A549 (cell line): ENCODE measurements around the gene EIF5A2. TPM values are rescaled to one million over a fixed set of nuclear protein-coding genes. Genes with fewer than 3 reads are reported as not detected.

Experiments
- ATAC-seq, 2 experiments: fragments of 200-7000 bp in 1 of 2; fragments of >200 bp in 1 of 2; cut with Nextera tagmentation in 1 of 2; cut with Tn5 transposase in 1 of 2; 3 replicates each; pipeline versions ENCODE4 v1.8.0 to v1.9.1; 2018 to 2020; ENCODE audit warnings: mild to moderate bottlenecking in 1 of 2, moderate library complexity in 1 of 2
- CTCF ChIA-PET: fragments of 300-600 bp; sonication (Branson Sonifier 250); formaldehyde crosslinking; extraction: SDS; loops from one replicate; lab custom pipeline; 2021; ENCODE audit warnings: antibody characterized with exemption, inconsistent platforms; lab: Yijun Ruan, JAX
- POLR2A ChIA-PET: fragments of 350-600 bp; formaldehyde crosslinking; extraction: SDS; loops from one replicate; lab custom pipeline; 2021; ENCODE audit warnings: antibody characterized with exemption, inconsistent platforms; lab: Yijun Ruan, JAX
- DNase-seq, 2 experiments: peaks; one replicate each; pipeline versions ENCODE4 v3.0.0 to v3.0.0-alpha.2; 2011 to 2016; ENCODE audit warnings: low read depth in 1 of 2, low spot score in 1 of 2
- FAIRE-seq: peaks from 2 replicates; lab custom pipeline; 2011; peaks lifted over from hg19 to GRCh38; lab: Jason Lieb, UNC
- H3K27ac ChIP-seq, 2 experiments: fragments of >200 bp; sonication (Bioruptor Twin); formaldehyde crosslinking; 3 replicates each; pipeline ENCODE4 v1.5.1; 2016 to 2017
- H3K4me1 ChIP-seq: fragments of >200 bp; sonication (Bioruptor Twin); formaldehyde crosslinking; 3 replicates; pipeline ENCODE4 v1.6.1; 2016
- H3K4me2 ChIP-seq: fragments of >200 bp; sonication (Bioruptor Twin); formaldehyde crosslinking; 3 replicates; pipeline ENCODE4 v1.6.1; 2016
- H3K4me3 ChIP-seq: fragments of >200 bp; sonication (Bioruptor Twin); formaldehyde crosslinking; 3 replicates; pipeline ENCODE4 v1.5.1; 2016
- H3K9me3 ChIP-seq: fragments of >200 bp; sonication (Bioruptor Twin); formaldehyde crosslinking; 3 replicates; pipeline ENCODE4 v1.6.1; 2016
- CTCF ChIP-seq: fragments of >200 bp; sonication (Bioruptor Twin); formaldehyde crosslinking; IDR thresholded peaks from 3 replicates; pipeline ENCODE4 v1.5.1; 2016
- EHF ChIP-seq: fragments of 250-450 bp; sonication (Bioruptor Pico); IDR thresholded peaks from 2 replicates; pipeline ENCODE4 v1.5.0; 2020; ENCODE audit warnings: mild to moderate bottlenecking
- EHMT2 ChIP-seq: fragments of 200-600 bp; sonication (generic); IDR thresholded peaks from 2 replicates; pipeline ENCODE4 v1.6.1; 2016; ENCODE audit warnings: antibody characterized with exemption, low read depth, mild to moderate bottlenecking, moderate library complexity
- ELK1 ChIP-seq: fragments of 150-350 bp; IDR thresholded peaks from 2 replicates; pipeline ENCODE4 v1.6.1; 2014; ENCODE audit warnings: low read depth, mild to moderate bottlenecking, low read length
- EP300 ChIP-seq, 2 experiments: fragments of >200 bp; sonication (Bioruptor Twin); formaldehyde crosslinking; IDR thresholded peaks; 2 replicates in 1 of 2; 3 replicates in 1 of 2; pipeline ENCODE4 v1.6.1; 2016 to 2017
- FOSB ChIP-seq: fragments of 250-450 bp; sonication (Bioruptor Pico); IDR thresholded peaks from 2 replicates; pipeline ENCODE4 v1.5.0; 2020; ENCODE audit warnings: mild to moderate bottlenecking, moderate library complexity
- GATA3 ChIP-seq: IDR thresholded peaks from 2 replicates; pipeline ENCODE4 v1.6.1; 2012; ENCODE audit warnings: borderline replicate concordance
- HDAC2 ChIP-seq: fragments of 200-600 bp; sonication (generic); IDR thresholded peaks from 2 replicates; pipeline ENCODE4 v1.6.1; 2016
- HEYL ChIP-seq: fragments of 250-450 bp; sonication (Bioruptor Pico); IDR thresholded peaks from 2 replicates; pipeline ENCODE4 v1.8.0; 2021; ENCODE audit warnings: mild to moderate bottlenecking, moderate library complexity
- JUNB ChIP-seq: fragments of >200 bp; sonication (Bioruptor Twin); formaldehyde crosslinking; IDR thresholded peaks from 2 replicates; pipeline ENCODE4 v1.6.1; 2016
- MAX ChIP-seq: IDR thresholded peaks from 2 replicates; pipeline ENCODE4 v1.6.1; 2012
- POLR2A ChIP-seq: IDR thresholded peaks from 2 replicates; pipeline ENCODE4 v1.6.1; 2012; ENCODE audit warnings: mild to moderate bottlenecking, low read length
- POLR2AphosphoS2 ChIP-seq: conservative IDR thresholded peaks from 2 replicates; pipeline ENCODE4 v1.6.1; 2012; ENCODE audit warnings: low read length, improper control_type of control experiment, inconsistent platforms
- RAD21 ChIP-seq, 2 experiments: fragments of >200 bp in 1 of 2; sonication (Bioruptor Twin) in 1 of 2; formaldehyde crosslinking in 1 of 2; IDR thresholded peaks in 1 of 2; conservative IDR thresholded peaks in 1 of 2; 2 replicates in 1 of 2; 3 replicates in 1 of 2; pipeline ENCODE4 v1.6.1; 2012 to 2018; ENCODE audit warnings: inconsistent platforms in 1 of 2
- RARB ChIP-seq: fragments of 250-450 bp; sonication (Bioruptor Pico); IDR thresholded peaks from 2 replicates; pipeline ENCODE4 v1.8.0; 2021; ENCODE audit warnings: mild to moderate bottlenecking, moderate library complexity
- REST ChIP-seq: fragments of 200-600 bp; sonication (generic); IDR thresholded peaks from 2 replicates; pipeline ENCODE4 v1.6.1; 2016; ENCODE audit warnings: antibody characterized with exemption, mild to moderate bottlenecking, moderate library complexity
- TFCP2L1 ChIP-seq: fragments of 250-450 bp; sonication (Bioruptor Pico); IDR thresholded peaks from 2 replicates; pipeline ENCODE4 v1.5.0; 2021; ENCODE audit warnings: mild to moderate bottlenecking
- TP53 ChIP-seq: fragments of 250-450 bp; sonication (Bioruptor Pico); IDR thresholded peaks from 2 replicates; pipeline ENCODE4 v1.5.0; 2021; ENCODE audit warnings: mild to moderate bottlenecking, moderate library complexity
- ZC3H11A ChIP-seq: fragments of 450-650 bp; IDR thresholded peaks from 2 replicates; pipeline ENCODE4 v1.6.1; 2014; ENCODE audit warnings: antibody characterized with exemption, mild to moderate bottlenecking
- ZNF302 ChIP-seq: fragments of 250-450 bp; sonication (Bioruptor Pico); IDR thresholded peaks from 2 replicates; pipeline ENCODE4 v1.9.0; 2021; ENCODE audit warnings: inconsistent platforms, mild to moderate bottlenecking, moderate library complexity
- WGBS: methylation state at CpG from one replicate; pipeline ENCODE4 v1.1.6; 2017; ENCODE audit errors: missing lambda C conversion rate; 5-methylcytosine and 5-hydroxymethylcytosine counted together
- polyA plus RNA-seq, 4 experiments: library from polyadenylated mRNA; depleted of rRNA in 3 of 4; stranded (reverse); fragments of >200 nt; fragmentation: RNase III in 1 of 4; extraction: RNeasy Plus Mini Kit Qiagen cat#74134 plus additional on column Dnase treatment in 1 of 4; gene quantifications; 2 replicates in 3 of 4; 3 replicates in 1 of 4; pipeline ENCODE4 v1.2.3, GENCODE V29; 2011 to 2017

Gene EIF5A2
- polyA plus RNA-seq, 2 of the 4 experiments (the other 2 are of a cell fraction): 7.9 to 15.2 TPM

GRCh38 chr3:170949211-170949610 is 40.8 kb upstream of the EIF5A2 start (continued):
- no peak for TF ChIP-seq REST
- no peak for TF ChIP-seq GATA3
- no peak for TF ChIP-seq POLR2AphosphoS2

GRCh38 chr3:170947018-170947769 is 38.8 kb upstream of the EIF5A2 start:
- CTCF ChIA-PET: interaction anchor here (0.6 to 1.5 kb wide), 2 partner anchors 14 to 1503 kb away, joined by 3 read pairs; no protein-coding TSS in a partner anchor

More at GRCh38 chr3:170947018-170947769, 38.8 kb upstream of the EIF5A2 start:
- TF ChIP-seq HDAC2: no peak
- TF ChIP-seq EP300 (IDR thresholded peaks at IDR 0.05): no peak
- no peak for TF ChIP-seq HEYL (CRISPR knock-in tag)
- no peak for TF ChIP-seq EHMT2
- no peak for TF ChIP-seq ZNF302 (CRISPR knock-in tag)
- no peak for TF ChIP-seq TP53 (CRISPR knock-in tag)
- no peak for TF ChIP-seq RAD21 (conservative IDR thresholded peaks at IDR 0.05 in 1 of 2, IDR thresholded peaks at IDR 0.05 in 1 of 2)
- no peak for TF ChIP-seq RARB (CRISPR knock-in tag)
- no peak for TF ChIP-seq FOSB (CRISPR knock-in tag)
- TF ChIP-seq MAX: no peak
- TF ChIP-seq EHF: no peak
- TF ChIP-seq POLR2AphosphoS2: no peak
- no peak for TF ChIP-seq POLR2A
- TF ChIP-seq JUNB: no peak
- TF ChIP-seq ELK1: no peak
- TF ChIP-seq ZC3H11A: no peak
- TF ChIP-seq CTCF: no peak
- no peak for TF ChIP-seq TFCP2L1 (CRISPR knock-in tag)
- ATAC-seq (no peak), FAIRE-seq (no peak), DNase-seq (no peak)
- WGBS: 65% methylated on average over 10 of the region's 25 CpGs
- H3K4me2 ChIP-seq: no peak overlapping the region
- POLR2A ChIA-PET: no interaction called here
- no peak overlapping the region for H3K4me3 ChIP-seq
- H3K4me1 ChIP-seq: no peaks in the 10 kb centered on the region
- no peak overlapping the region for H3K27ac ChIP-seq
- 0 out of 3 replicates have a peak, but pooled peaks cover 2% of the 10 kb centered on the region for H3K9me3 ChIP-seq
